ENCODE data around the gene DCAF5.

GRCh38 chr14:69153152-69153872 lies 393 bp upstream of the DCAF5 start:
- TF ChIP-seq CTCF (conservative IDR thresholded peaks at IDR 0.05; ENCODE audit: low read length) (no peak), EZH2phosphoT487 (IDR thresholded peaks at IDR 0.05; ENCODE audit: borderline replicate concordance) (no peak)
